ENCODE measurements around the gene PLPP3.

The PLPP3 gene

DNA sequence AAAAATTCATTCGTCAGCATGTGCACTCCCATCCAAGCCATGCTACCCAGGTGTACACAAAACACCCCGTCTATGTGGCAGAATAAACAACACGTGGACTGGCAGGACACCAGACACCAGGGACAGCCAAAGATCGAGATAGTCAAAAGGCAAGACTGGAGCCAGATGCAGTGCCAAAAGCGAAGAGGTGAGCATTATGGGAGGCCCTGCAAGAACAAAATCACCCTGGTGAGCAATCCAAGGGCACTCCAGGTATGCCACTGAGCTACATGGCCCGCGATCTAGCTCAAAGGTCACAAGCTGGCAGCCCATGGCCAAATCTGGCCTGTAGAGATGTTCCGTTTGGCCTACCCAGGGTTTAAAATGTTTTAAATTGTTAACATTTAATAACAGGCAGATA, 33.7 kb downstream of the PLPP3 start:
- DNase-seq = no peak

DNA sequence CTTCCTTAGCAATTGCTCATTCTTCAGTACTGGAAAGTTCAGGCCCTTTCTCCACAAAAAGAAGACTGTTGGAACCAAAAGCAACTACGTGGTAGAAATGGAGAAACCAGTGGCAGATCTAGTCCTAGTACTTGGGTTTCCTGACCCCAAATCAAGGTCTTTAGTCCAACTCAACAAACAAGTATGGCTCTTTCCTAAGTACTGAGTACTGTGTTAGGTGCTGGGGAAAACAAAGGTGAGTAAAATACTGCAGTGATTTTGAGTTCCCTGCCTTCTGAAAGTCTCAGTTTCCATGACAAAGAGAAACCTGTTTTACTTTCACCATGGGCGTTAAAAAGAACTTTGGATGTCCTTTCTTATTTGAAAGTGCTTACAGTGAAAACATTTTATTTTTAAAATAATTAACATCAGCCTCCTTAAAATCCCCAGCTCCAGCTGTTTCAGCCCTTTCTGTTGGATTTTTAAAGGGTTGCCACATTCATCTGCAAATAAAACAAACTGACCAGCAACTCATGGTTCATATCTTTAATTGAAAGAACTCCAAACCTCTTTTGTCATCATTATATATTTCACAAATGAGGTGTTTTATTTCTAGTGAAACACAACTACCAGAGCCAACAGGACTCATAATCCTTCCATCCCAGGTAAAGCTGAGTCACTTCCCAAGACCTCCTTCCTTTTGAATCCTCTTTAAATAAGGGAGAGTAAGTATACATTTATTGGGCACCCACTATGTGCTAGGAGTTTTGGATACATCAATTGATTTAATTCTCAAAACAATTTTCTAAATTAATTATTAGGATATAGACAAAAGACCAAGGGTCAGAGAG, 35.4 kb downstream of the PLPP3 start:
- DNase-seq = no peak

DNA sequence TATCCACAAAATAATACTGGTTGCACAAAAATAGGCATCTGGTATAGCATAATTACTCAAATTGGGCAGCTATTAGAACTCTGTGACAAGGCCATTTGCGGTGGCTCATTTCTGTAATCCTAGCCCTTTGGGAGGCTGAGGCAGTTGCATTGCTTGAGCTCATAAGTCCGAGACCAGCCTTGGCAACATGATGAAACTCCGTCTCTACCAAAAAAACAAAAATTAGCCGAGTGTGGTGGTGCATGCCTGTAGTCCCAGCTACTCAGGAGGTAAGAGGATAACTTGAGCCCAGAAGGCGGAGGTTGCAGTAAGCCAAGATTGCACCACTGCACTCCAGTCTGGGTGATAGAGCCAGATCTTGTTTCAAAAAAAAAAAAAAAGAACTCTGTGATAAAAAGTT, 36.7 kb downstream of the PLPP3 start:
- no peak for DNase-seq

DNA sequence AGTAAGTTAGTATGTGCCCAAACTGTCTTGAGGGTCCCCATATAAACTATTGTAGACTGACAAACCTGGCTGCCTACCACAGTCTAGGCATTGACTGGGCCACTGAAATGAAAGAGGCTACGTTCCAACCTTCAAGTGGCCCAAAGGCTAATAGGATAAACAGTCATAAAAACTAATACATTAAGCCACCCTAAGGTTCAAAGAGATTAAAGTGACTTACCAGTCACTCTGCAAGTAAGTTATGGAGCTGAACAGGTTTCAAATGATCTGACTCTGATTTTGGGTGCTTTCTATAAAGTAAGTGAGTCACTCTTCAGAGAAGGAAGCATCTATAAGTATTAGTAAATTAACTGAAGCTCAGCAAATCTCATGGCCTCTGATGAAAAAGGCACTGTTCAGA, 38.0 kb downstream of the PLPP3 start:
- DNase-seq = no peak

DNA sequence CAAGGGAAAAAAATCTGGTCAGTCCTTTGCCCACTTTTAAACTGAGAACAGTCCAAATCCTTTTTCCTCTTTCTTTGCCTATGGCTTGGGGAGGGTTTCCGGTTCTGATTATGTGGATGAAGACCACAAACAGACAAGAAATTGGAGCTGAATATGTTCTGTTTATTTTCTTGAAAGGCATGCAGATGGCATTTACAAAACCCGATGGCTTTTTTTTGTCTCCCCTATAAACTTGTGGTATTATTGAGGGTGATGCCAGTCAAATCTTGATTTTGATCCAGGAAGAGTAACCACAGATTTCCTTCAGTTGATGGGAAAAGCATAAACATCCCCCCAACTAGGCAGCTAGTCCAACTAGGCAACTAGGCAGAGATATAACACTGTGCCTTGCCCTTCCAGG, 38.9 kb downstream of the PLPP3 start:
- no peak for DNase-seq

DNA sequence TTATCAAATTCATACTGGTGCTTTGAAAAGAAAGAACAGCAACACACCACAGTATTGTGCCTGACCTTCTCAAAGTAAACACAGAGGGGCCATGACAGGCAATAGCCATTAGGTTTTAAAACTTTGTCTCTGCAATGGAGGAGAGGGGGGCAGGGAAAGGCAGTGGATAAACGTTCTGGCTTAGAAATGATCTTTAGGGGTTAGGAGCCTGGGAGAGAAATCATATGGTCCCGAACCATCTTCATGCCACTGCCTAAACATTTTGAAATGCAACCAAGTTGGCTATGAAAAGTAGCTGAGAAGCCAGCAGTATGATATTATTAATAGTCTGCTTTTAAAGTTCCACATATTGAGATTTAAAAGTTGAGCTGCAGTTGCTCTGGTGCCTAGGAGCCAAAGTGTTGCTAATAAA, 39.8 kb downstream of the PLPP3 start:
- DNase-seq = no peak

DNA sequence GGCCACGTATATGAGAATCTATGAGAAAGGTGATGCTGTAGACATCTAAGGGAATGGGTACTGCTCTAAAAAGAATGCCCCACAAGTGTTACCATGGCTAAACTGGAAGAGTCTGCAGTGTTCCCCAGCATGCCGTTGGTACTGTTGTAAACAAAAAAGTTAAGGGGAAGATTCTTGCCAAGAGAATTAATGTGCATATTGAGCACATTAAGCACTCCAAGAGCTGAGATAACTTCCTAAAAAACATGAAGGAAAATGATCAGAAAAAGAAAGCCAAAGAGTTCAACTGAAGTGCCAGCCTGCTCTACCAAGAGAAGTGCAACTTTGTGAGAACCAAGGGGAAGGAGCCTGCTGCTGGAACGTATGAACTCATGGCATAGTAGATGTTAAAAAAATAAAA, 40.8 kb downstream of the PLPP3 start:
- no peak for DNase-seq

DNA sequence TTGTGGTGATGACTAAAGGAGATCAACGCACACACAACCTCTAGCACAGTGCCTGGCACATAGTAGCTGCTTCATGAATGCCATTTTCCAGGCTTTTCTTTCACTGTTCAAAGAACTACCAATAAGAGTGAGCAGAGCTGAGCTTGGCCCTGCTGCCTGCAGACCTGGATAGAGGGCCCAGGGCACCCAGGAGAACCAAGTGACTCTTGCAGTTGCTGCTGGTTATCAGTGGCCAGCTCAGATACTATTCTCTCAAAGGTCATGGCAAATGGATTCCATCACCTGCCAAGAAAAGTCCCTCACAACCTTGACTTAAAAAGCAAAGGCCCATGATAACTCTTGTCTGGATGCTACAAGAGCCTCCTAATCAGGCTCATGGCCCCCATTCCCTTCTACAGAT, 41.7 kb downstream of the PLPP3 start:
- DNase-seq = no peak

DNA sequence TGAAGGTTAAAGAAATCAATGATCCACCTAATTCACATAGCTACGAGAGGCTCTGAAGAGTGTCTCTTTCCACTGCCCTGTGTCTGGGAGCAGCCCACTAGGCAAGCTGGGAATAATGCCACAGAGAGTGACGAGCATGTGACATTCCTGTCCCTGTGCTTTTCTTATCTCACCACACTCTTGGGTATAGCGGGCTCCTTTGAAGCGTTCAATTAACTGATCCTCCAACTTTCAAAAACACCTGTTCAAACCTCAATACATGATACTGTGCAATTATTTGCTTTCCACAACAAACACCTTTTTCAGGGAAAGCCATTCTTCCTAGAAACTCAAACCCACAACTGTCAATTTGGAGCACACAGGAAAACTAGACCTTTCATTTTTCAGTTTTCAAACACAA, 43.4 kb downstream of the PLPP3 start:
- no peak for DNase-seq

DNA sequence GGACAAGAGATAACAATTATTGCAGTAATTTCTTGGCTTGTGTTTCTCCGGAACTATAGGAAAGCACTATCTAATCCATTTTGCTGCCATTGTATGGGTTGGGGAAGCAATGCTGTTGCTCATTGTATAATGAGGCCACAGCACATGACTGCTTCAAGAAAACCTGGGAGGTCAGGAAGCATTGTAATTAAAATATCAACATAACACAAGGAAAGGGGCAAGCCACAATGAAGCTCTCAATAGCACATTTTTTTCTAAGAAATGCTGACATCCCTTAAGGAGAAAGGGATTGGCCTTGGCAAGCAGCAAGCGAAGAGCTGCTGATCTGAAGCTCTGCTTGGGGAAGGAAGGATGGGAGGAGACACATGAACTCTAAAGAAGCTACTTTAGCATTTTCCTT, 44.0 kb downstream of the PLPP3 start:
- DNase-seq = no peak

DNA sequence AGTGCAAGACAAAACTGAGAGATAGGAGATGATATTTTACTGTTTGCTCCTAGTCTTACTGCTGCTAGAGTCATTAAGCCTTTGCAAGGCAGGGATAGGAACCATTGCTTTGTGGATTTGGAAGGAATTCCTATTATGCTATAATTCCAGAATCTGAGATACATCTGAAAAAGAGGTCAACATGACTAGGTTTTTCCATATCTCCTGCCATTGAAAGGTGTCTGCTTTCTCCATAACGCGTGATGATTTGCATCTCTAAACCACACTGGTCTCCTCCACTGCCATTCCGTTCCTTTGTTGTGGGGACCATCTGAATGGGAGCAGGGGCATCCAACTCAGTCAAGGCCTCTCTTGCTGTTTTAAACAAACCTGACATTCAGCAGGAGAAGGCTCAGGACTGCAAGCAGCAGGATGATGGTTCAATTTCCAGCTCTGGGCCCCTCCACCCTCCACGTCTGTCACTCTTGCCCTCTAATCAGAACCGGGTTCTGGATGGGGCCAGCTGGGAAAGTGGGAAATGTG, 45.2 kb downstream of the PLPP3 start:
- no peak for DNase-seq

DNA sequence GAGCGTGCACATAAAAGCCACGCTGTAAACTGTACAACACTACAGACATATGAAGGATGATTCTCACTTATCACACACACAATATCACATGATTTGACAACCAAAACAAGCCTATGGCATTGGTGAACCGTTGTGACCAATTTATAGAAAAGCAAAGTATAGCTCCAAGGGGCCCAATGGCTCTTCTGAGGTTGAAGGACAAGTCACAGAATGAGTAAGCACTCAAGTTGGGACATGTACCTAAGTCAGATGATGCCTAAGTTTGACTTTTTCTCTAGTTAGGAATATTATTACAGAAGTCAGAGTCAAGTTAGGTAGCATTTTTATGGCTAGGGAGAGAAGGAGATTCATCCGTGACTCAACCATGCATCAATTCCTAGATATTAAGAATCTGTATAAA, 45.7 kb downstream of the PLPP3 start:
- no peak for DNase-seq

DNA sequence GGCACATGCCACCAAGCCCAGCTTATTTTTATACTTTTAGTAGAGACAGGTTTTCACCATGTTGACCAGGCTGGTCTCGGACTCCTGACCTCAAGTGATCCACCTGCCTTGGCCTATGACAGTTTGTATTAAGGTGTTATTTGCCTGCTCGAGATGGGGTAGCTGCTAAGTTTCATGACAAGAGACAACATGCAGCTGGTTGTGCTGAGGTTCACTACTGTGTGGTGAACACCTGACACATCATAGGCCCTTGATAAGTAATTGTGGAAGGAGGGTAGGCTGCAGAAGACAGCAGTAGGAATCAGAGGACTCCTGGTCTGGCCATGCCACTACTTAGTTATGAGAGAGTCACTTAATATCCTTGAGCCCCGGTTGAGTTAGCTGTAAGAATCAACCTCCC, 46.2 kb downstream of the PLPP3 start:
- DNase-seq = no peak

DNA sequence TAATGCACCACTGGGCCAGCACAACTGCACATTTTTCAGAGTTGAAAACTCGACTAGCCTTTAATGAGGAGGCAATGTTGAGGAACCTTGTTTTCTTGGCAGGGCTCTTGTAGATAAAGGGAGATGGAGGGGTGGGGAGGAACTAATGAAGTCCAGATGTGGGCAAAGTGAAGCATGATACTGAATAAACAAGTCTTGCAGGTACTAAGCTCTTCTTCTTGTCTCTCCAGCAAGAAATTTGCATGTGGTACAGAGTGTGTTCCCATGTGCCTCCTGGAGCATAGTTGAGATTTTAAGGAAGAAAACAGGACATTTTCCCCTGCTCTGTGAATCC, 47.0 kb downstream of the PLPP3 start:
- no peak for DNase-seq

DNA sequence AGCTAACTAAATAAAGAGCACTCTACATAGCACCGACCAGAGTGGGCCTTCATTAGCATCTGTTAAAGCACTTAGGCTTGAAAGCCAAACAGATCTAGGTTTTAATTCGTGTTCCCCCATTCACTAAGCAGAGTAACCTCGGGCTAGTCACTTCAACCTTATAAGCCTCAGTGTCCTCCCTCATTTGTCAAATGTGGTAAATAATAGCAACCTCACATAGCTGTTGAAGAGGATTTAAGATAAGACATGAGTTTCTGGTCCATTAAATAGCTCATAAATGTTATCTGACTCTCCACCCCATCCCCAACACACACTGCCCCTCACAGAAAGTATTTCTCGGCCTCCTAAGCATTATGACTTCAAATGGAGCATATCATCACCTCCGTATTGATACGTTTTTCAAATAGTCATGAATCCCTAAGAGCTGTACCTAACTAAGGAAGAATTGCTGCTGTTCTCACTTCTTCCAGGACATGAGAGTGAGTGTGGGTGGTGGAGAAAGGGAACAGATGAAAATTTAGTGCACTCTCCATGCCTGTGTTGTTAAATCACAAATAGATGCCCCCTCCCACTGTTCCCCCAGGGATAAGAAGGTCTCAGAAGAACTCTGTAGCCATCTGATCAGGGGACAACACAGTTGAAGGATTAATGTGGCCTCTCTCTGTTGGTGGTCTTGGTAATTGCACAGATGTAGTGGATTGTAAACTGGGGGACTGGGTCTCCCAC, 47.6 kb downstream of the PLPP3 start:
- no peak for DNase-seq

DNA sequence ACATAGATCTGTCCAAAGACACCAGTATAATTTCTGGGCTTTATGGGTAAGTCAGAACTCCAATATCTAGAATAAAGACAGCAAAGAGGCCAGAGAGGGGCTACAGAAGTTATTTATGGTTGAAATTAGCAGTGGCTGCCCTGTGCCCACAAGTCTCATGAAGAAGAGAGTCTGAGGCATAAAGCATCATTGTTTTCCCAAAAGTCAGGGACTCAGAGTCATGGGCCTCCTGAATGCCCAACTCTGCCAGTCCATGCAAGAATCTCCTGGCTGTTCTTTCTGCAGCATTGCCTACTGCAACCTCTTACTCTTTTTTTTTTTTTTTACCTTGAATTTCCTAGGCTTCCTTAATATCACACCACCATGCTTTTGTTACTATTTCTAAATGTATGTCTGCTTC, 49.6 kb downstream of the PLPP3 start:
- no peak for DNase-seq

DNA sequence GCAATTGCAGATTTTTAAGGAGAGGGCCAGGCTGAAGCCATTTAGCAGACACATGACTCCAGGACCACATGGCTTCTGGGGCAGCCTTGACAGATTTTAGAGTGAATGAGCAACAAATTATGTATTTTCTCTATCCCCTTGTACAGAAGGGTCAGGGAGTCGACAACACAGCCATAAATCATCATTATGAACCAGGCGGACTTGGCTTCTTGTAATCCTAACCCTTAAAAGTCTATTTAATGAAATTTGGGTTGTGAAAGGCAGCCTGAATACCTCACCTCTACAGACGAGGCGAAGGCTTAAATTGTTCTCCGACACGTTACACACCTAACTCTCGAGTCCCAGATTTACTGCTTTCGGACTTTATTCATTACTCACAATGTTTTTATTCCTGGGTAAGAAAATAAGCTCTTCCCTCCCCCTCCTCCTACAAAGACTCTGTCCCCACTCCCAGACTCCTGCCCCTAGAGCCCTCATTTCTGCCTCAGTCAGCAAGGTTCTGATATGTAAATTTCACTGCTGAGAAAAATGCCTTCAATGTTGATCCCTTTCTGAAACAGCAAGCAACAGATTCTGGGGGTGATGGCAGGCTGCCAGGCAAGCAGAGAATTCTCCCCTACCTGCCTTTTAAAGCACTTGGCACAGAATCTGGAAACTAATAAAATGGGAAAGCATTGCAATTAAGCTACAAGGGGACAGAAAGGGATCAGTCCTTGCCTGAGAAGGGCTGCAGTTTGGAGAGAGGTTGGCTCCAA, 51.6 kb downstream of the PLPP3 start:
- DNase-seq = no peak

DNA sequence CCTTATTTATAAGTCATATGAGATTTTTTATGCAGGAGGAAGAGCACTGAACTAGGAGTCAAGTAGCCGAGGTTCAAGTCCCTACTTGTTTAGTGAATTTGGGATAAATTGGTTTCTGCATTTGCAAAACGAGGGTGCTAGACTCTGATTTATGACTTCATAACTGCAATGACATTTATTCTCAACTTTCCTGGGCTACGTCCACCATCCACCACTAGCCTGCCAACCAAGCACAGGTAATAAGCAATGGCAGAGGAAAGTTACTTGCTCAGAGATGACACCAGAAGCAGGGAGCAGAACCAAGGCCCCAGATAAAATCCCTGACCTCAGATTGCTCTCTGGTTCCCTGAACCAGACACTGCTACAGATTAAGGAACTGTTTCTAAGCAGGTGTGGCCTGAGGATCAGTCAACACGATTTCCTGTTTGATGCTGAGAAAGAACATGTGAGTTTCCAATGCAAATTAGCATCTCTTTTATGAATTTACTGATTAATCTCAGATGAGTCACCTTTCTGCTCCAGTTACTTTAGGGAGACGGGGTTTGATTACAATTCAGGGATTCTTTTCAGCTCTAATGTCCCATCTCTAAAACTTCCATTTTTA, 52.7 kb downstream of the PLPP3 start:
- DNase-seq = no peak

DNA sequence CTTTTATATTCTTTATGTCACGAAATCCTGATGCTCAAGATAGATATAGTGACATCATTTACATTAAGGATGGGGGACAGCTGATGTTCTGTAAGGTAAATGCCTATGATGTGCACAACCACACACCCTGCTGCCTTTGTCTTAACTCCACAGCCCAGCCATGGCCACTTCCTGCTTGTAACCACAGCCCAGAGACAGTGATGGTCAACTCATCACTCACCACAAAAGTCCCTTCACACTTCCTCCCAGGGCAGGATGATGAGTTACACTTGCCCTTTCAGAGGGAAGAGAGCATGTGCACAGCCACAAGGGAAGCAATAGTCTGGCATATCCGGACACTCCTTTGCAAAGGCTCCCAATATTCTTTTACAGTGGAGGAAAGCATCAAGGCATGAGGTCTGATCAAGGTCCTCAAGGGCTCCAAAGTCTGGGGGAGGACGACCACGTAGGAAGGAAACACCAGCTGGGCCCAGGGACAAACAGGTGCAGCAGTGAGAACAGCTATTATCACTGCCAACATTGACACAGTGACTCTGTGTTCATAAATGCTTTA, 53.8 kb downstream of the PLPP3 start:
- no peak for DNase-seq

DNA sequence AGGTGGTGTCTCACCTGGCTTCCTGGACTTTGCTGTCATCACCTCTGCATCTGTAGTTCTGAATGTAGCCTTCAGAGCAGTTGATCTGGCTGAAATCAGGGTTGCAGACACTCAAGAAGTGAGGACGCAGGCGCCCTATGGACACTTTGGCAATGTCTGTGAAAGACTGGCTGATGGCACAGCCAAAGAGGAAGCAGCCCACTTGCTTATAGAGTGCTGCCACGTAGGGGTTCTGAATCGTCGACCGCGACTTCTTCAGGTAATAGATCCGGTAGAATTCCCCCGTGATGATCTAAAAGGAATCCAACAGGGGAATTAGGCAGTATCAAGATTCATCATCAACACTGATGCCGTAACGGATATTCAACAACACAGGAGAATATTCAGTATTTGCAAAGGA, 55.1 kb downstream of the PLPP3 start:
- no peak for DNase-seq

DNA sequence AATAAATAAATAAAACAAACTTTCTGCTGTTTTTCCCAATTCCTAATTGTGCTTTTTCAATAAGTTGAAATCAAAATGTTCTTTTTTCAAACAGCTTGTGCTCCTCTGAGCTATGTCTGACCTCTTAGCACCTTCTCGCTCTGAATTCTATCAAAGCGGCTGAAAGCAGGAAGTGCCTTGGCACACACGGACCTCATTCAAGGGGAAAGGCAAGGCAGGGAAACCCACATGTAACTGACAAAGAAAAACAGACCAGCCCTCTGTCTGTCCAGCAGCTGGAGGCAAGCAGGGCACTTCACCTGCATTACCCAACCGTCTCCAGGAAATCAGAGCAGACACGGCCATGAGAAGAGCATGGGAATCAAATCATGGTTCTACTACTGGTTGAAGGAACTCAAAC, 56.7 kb downstream of the PLPP3 start:
- no peak for DNase-seq

DNA sequence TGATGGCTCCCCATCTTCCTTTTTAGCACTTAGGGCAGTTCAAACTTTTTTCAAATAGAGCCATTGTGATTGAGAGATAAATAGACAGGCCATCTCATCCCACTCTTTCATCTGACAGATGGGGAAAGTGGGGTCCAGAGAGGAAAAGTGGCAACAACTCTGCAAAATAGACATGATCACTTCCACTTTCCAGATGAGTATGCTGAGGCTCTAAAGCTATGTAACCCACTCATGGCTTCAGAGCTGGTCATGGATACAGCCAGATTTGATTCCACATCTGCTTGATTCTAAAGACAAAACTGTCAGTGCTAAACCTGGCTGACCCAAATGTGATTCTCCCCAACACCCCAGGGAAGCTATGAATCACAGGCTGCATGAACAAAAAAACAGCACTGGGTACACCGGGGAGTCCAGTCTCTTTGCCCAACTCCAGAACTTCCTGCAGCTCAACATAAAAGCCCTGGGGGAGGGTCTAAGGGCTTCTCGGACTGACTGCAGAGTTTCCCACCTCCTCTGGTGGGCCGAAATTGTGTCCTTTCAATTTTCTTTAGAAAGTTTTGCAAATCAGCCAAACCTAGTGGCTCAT, 59.3 kb downstream of the PLPP3 start:
- DNase-seq = no peak
